CD4-positive, alpha-beta T cell treated with Interleukin-12 subunit alpha and Interleukin-12 subunit beta, for 1 hour (primary cell): ENCODE results near the gene PATL2.
"Not testable (repeated sequence)": the region's sequence is repeated elsewhere in the genome, so short reads cannot be mapped to it uniquely, and the experiment has no call there.

Experiments used
- DNase-seq: peaks from one replicate; pipeline ENCODE4 v3.0.0-alpha.2; 2020

Gene PATL2

GRCh38 chr15:44711096-44711742, at the start of gene PATL2, which contains the start of gene B2M:
TSS of gene PATL2 (minus strand) at chr15:44711323. CDS start at chr15:44676490, 34,833 bp downstream.
TSS of gene B2M (plus strand) at chr15:44711517. CDS start at chr15:44711547, 30 bp downstream.
- DNase-seq, result peak; percentile 98

GRCh38 chr15:44753345-44753744, 42.2 kb upstream of the PATL2 start:
- DNase-seq, result no peak

DNA sequence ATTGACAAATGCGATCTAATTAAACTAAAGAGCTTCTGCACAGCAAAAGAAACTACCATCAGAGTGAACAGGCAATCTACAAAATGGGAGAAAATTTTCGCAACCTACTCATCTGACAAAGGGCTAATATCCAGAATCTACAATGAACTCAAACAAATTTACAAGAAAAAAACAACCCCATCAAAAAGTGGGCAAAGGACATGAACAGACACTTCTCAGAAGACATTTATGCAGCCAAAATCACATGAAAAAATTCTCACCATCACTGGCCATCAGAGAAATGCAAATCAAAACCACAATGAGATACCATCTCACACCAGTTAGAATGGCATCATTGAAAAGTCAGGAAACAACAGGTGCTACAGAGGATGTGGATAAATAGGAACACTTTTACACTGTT, 32.3 kb upstream of the PATL2 start:
- DNase-seq, result not testable (repeated sequence)

DNA sequence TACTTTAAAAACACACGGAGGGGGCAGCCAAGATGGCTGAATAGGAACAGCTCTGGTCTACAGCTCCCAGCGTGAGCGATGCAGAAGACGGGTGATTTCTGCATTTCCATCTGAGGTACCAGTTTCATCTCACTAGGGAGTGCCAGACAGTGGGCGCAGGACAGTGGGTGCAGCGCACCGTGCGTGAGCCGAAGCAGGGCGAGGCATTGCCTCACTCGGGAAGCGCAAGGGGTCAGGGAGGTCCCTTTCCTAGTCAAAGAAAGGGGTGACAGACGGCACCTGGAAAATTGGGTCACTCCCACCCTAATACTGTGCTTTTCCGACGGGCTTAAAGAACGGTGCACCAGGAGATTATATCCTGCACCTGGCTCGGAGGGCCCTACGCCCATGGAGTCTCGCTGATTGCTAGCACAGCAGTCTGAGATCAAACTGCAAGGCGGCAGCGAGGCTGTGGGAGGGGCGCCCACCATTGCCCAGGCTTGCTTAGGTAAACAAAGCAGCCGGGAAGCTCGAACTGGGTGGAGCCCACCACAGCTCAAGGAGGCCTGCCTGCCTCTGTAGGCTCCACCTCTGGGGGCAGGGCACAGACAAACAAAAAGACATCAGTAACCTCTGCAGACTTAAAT, 28.2 kb upstream of the PATL2 start:
- not testable (repeated sequence) for DNase-seq

- peak; percentile 69 for DNase-seq
Observed at GRCh38 chr15:44738340-44738984, 27.3 kb upstream of the PATL2 start.

DNA sequence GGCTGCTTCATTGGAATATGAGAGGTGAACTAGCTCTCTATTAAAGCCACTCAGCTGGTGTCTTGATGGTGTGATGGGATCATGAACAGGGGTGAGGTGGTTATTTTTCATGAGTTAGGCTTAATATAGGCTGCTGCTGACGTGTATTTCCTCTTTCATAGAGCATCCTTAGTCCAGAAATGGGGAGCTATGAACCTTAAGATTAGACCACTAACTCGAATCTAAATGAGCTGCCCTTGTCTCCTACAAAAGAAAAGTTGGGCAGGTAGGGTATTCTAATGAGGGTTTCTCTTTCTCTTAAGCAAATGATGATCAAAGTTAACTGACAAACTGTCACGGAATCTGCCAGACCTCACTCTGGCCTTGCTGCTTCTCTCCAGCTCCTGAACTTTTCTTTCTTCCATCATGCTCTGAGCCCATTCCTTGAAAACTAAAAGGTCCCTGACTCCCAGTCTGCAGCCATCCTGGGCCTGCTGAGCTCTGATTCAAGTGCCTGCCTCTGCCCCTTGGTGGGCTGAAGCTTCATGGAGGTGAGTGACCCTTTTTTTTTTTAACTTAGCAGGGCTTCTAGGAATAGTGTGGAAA, 25.1 kb upstream of the PATL2 start, which contains the start of gene TRIM69:
Gene TRIM69 (plus strand): TSS at position 348 of the 585 bp plus-strand sequence. CDS start 177 bp downstream, at position 525.
- DNase-seq, result peak; percentile 49

DNA sequence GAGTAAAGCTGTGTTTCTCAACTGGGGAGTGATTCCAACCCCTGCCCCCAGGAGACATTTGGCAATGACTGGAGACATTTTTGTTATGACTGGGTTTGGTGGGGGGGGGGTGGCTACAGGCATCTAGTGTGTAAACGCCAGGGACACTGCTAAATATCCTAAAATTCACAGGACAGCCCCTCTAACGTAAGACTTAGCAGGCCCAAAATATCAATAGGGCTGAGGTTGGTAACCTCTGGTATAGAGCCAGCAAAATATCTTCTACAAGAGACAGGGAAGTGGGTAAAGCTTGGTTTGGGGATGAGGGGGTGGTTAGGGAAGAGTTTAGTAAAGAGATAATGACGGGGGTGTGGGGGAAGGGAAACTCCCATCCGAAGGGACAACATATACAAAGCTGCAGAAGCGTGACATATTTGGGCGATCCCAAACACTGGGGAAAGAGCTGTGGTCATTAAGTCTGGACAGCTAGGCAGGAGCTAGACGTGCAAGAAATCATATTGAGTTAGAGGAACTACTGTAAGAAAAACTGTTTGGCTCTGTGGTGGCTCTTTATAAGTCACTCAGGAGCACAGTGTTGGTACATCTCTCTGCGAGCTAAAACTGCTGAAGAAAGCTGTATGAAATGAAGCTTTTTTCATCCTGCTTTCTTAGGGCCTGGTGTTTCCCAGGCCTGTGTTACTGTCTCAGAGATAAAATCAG, 24.5 kb upstream of the PATL2 start:
- DNase-seq, result peak; percentile 52

DNA sequence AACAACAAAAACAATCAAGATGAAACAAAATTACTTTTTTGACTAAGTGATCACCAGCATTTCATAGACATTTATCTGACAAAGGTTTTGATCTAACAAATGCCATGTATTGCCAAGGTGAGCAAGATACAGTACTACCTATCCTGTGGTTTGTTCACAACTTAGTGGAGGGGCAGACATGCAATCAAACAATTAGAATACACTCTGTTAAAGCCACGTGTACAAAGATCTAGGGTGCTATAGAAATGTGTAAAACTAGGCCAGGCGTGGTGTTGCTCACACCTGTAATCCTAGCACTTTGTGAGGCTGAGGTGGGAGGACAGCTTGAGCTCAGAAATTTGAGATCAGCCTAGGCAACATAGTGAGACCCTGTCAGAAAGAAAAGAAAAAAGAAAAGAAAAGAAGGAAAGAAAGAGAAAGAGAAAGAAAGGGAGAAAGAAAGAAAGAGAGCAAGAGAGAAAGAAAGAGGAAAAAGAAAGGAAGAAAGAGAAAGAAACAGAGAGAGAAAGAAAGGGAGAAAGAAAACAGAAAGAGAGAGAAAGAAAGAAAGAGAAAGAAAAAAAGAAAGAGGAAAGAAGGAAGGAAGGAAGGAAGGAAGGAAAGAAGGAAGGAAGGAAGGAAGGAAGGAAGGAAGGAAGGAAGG, 23.8 kb upstream of the PATL2 start:
- DNase-seq, result no peak

GRCh38 chr15:44729408-44730127, 18.4 kb upstream of the PATL2 start:
- peak; percentile 63 for DNase-seq

- DNase-seq, result peak; percentile 98
Observed at GRCh38 chr15:44728576-44729407, 17.7 kb upstream of the PATL2 start.

DNA sequence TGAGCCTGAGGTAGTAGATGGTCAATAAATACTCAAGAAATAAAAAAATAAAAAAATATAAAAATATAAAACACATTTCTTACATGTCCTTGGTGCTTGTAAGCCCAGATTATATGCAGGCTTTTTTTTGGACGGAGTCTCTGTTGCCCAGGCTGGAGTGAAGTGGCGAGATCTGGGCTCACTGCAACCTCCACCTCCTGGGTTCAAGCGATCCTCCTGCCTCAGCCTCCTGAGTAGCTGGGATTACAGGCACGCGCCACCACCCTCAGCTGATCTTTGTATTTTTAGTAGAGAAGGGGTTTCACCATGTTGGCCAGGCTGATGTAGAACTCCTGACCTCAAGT, 17.1 kb upstream of the PATL2 start:
- not testable (repeated sequence) for DNase-seq

DNA sequence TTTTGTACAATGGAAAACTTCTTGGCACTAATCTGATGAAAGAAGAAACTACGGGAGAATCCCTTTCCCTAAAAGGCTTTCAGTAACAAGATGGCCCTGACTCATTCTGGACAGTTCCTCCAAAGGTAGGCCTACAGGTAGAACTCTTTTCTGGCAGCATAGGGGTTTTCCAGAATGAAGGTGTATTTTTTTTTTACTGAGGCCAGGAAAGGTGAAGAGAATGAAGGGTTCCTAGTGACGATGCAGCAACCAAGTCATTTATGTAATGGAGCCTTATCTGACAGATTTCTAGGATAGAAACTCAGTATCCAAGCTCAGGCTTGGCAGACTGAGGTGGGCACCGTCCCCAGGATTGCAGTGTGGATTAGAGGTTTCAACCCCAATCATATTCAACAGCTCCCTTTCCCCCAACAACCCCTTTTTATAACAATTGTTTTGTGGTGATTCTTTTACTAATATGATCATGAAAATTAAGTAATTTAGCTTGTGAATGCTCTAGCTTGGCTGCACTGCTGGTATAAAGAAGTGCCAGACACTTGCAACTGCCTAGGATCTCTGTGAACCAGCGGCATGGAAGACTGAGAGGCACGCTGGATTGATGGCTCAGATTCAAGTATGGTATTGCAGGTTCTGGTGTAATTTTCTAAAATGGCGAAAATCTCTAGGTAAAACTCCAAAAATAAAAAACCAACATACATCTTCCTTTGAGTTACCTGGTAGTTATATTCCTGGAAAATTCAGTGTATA, 16.5 kb upstream of the PATL2 start:
- peak; percentile 66 for DNase-seq

DNA sequence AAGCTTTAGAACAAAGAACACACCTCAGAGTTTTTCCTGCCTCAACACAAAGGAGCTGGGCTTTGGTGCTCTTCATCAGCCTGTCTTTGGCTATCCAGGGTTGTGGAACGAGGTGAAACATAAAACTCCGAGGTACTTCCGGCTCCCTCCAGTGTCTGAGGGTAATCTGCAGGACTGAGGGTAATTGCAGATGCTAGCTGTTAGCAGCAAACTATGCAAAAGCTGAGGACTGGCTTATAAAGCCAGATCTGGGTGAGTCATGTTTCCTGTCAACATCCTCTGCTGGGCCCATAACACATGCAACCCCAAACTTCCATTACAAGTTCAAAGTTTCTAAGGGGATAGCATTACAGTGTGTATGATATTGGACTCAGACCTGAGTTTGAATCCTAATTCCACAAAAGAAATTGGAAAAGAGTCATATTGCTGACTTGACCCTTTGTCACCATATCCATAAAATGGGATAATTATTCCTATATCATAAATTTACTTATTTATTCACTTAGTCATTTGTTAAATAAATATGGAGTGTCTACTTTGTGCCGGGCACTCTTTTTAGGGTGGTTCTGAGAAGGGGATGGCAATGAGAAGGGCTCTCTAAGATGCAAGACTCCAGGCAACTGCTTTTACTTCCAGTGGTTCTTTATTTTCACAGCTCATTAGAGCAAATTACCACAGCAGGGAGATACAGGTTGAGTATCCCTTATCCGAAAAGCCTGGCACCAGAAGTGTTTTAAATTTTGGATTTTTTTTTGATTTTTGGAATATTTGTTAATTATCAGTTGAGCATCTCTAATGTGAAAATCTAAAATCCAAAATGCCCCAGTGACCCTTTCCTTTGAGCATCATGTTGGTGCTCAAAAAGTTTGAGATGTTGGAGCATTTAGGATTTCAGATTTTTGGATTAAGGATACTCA, 15.7 kb upstream of the PATL2 start:
- peak; percentile 92 for DNase-seq

DNA sequence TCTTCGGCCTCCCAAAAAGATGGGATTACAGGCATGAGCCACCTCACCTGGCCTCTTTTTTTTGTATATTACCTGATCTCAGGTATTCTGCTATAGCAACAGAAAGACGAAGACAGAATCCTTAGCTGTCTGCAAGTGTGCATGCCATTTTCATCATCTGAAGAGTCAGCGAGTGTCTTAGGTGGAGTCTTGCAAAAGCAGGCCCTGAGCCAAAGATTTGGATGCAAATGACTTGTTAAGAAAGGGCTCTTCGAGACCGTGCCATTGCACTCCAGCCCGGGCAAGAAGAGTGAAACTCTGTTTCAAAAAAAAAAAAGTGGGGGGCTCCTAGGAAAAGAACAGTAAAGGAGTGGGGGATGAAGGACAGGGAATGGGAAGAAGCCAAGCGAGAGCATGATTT, 15.0 kb upstream of the PATL2 start:
- DNase-seq, result no peak

DNA sequence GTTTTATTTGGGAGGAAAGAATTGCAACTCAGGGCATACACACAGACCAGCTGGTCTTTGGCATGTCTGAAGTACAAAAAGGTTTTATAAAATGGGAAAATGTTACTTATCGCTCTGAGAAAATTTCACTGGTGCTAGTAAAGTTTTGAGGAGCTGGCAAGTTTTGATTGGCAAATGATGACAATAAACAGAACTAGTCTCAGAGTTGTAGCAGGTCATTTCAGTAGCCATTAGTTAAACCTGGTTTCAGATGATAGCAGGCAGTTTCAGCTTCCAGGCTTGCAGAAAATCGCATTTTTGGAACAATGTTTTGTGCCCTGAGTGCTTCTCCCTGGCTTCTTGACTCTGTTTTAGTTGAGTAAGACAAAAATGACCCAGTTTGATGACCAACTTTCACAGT, 10.9 kb upstream of the PATL2 start:
- DNase-seq, result no peak

- peak; percentile 70 for DNase-seq
Observed at GRCh38 chr15:44720460-44721176, 9.5 kb upstream of the PATL2 start.

GRCh38 chr15:44720000-44720435, 8.9 kb upstream of the PATL2 start:
- not testable (repeated sequence) for DNase-seq
